Fibroblast of pulmonary artery (primary cell): ENCODE data around the gene ASAP3.

ENCODE experiments used
- DNase-seq: peaks from one replicate; pipeline ENCODE4 v3.0.0-alpha.2; 2010; ENCODE audit warnings: low read depth
- H3K4me3 ChIP-seq: replicated peaks from 2 replicates; pipeline ENCODE4 v1.5.1; 2011; ENCODE audit warnings: low read depth, mild to moderate bottlenecking, control low read depth, low read length, moderate library complexity
- CTCF ChIP-seq: IDR thresholded peaks from 2 replicates; pipeline ENCODE4 v1.5.1; 2011; ENCODE audit warnings: mild to moderate bottlenecking, control low read depth, low read length, inconsistent platforms; ENCODE audit errors: missing control alignments

The ASAP3 gene

DNA sequence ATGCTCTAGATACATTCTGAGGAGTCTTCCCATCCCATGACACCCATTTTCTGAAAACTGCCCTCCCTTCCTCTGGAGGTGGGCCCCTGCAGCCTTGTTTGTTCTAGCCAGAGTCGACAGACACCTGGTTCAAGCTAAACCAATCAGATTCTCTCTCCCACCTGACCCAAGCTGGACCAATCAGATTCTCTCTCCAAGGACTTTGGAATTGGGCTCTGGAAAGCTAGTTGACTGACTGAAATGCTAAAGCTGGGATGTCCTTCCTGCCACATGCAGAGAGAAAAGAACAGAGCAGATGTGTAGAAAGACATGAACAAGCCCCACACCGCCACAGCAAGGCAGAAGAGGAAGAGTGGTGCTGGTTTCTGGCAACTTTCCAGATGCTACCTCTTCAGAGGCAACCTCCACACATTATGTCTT is 24.6 kb downstream of the ASAP3 start:
- H3K4me3 ChIP-seq = no peak overlapping the region
- no peak for DNase-seq
- TF ChIP-seq CTCF = no peak

- TF ChIP-seq CTCF = no peak
- H3K4me3 ChIP-seq = no peak overlapping the region
- DNase-seq = no peak
These were observed 27.8 kb downstream of the ASAP3 start for GRCh38 chr1:23456226-23456625.

DNA sequence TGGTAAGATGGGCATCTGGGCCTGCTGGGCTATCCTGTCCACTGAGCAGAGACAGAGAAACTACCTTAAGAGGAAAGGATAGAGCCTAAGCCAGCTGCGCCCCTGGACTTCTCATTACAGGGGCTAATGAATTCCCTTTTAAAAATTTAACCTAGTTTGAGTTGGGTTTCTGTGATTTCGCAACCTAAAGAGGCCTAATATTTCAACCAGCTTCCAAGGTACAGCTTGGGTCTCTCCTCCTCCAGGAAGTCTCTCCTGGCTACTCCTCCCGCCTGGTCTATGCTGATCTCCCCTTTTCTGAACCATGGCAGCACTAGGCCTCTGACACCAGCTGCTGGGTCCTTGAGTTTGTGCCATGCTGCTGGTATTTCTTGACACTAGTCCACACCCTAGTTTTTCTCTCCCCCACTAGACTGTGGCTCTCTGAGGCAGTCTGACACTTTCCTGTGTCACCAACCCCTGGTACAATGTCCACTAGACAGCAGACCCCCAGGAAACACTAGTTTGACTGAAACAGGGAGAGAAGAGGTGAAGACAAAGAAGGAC is 30.5 kb downstream of the ASAP3 start:
- TF ChIP-seq CTCF = no peak
- no peak for DNase-seq

DNA sequence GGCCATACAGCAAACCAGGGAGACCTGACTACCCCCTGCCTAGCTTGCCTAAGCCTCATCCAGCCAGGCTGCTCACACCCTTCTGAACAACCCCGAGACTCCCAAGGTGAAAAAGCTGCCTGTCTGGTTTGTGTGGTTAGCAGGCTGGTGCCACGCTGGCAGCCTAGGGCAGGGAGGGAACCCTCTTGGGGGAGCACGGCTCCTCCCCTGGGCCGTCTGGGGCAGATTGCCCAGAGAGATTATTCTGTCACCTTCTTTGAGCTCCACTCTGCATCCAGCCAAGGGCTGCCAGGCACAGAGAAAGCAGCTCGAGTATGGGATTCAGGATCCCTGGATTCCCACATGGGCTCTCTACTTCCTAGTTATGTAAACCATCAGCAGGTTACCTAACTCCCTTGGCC is 32.0 kb downstream of the ASAP3 start:
- no peak for TF ChIP-seq CTCF
- DNase-seq = no peak
- no peak overlapping the region for H3K4me3 ChIP-seq

More for the DNA sequence above, 30.5 kb downstream of the ASAP3 start:
- no peak overlapping the region for H3K4me3 ChIP-seq

GRCh38 chr1:23451441-23451840 is 32.5 kb downstream of the ASAP3 start:
- DNase-seq = no peak
- no peak for TF ChIP-seq CTCF
- no peak overlapping the region for H3K4me3 ChIP-seq

DNA sequence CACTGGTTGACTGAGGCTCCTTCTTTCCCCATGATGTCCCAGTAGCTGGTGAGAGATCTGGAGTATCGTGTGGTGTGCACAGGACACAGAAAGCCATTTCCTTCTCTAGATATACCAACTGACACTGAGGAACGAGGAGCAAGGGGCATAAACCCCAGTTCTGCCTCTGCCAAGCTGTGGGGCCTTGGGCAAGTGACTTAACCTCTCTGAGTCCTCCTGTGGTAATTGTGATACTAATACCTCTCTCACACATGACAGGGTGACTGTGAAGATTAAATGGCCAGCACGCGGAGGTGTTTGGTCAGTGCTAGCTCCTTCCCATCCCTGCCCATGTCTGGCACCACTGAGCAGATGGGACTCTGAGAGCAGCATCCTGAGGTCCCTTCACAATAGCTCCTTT is 33.1 kb downstream of the ASAP3 start:
- TF ChIP-seq CTCF = no peak

DNA sequence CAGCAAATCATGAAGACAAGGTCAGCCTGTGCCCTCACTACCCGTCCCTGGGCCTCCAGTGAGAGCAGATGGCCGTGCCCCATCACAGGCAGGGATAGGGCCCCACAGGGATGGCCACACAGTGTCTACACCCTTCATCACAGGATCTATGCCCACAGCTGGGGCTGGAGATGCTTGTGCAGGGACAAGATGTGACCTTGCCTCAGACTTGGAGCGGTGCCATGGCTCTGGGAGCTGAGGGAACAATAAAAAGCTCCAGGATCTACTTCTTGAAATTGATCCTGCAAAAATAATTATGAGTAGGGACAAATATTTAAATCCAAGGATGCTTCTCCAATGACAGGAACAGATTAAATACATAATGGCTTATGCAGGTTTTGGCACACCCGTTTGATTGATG is 34.0 kb downstream of the ASAP3 start:
- TF ChIP-seq CTCF = no peak
- no peak for DNase-seq
- no peak overlapping the region for H3K4me3 ChIP-seq

More for the DNA sequence above, 33.1 kb downstream of the ASAP3 start:
- no peak for DNase-seq
- H3K4me3 ChIP-seq = no peak overlapping the region
